ENCODE data around the gene CUL1.

CUL1 gene

GRCh38 chr7:148772297-148773089, 73.8 kb downstream of the CUL1 start:
- DNase-seq, result peak; percentile 33 to 46

DNA sequence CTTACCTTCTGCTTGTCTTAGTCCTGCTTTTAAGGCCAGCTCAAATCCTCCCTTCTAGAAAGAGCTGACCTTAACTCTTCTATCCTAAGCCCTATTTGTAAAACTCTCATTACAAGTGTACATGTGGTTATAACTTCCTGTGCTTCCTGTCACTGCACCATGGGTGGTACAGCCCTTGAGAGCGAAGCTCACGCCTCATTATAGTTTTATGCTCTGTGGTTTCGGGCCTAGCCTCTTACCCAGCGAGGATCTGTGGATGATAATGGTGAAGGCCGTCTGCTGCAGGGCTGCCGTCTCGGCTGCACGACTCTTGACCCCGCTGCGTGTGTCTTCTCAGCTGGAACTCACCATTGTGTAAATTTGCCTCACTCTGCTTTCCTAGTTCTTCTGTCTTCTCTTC, 74.6 kb downstream of the CUL1 start:
- peak; percentile 17 to 24 for DNase-seq

- DNase-seq, result no peak
Observed at GRCh38 chr7:148774471-148774870, 75.8 kb downstream of the CUL1 start.

DNA sequence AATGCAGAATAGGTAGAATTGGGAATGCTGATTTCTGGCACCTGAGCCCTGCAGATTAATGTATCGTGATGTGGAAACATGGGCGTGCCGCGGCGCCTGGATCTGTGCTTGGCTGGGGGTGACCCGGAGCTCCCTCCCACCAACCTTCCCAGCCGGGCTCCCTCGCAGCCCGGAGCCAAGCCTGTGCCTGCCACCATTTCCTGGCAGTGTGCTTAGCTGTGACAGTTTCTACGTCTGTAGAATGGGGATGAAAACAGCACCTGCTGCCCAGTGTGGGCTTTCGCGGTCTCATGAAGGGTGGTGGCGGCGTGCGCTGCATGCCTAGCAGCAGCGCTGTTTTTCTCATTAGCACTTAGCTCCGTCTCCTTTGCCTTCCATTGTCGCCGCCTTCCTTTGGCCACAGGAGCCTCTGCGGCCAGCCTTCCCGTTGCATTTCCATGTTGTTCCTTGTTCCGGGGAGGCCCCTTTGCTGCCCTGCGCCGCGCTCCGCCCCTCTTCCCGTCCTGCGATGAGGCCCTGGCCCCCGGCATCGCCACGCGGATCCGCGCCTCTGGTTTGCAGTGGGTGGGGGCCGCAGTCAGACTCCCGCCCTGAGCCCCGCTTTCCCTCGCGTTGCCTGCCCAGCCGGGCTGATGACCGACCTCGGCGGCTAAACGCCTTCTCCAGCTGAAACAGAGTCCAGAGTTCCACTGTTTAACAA, 84.2 kb downstream of the CUL1 start:
- no peak for DNase-seq

- DNase-seq, result no peak
Observed at GRCh38 chr7:148783801-148784527, 85.3 kb downstream of the CUL1 start.

DNA sequence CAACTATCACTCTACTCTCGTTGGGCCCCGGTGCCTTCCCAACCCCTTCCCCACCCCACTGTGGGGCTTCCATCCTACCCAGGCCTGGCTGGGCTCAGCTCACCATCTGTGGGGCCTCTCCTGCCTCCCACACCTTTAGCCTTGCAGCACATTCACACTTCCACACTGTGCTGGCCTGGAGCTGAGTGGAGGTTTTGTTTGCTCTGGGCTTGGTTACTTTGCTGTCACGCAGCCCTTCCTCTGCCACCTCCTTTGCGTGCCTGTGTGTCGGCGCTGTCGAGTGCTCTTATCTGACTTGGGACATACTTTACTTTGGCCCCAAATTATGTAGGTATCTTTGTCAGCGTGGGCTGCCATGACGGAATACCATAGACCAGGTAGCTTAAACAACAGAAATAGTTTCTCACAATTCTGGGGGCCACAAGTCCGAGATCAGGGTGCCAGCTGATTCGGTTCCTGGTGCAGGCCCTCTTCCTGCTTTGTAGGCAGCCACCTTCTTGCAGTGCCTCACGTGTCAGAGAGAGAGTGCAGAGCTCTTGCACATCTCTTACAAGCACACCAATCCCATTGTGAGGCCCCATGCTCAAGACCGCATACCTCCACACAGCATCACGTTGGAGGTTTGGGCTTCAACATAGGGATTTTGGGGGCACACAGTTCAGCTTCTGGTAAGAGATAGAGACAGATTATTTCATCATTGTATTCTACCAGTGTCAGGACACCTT, 89.0 kb downstream of the CUL1 start:
- DNase-seq, result no peak

DNA sequence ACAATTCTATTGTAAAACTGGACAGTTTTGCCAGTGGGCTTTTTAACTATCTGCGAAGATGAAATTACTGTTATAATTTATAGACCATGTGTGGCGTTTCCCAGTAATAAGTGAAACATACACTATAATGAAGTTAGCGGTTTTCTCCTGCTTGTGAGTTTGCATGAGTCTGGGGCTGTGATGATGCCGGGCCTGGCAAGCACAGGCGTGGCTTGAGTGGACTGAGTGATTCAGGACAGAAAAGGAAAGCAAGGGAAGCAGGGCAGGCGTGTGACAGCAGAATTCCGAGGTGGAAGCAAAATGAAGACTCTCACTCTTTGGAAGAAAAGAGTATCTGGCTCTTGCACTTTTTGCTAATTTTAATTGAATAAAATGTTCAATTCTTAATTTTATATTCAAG, 90.5 kb downstream of the CUL1 start:
- no peak for DNase-seq

GRCh38 chr7:148790131-148790726, 91.5 kb downstream of the CUL1 start:
- DNase-seq, result no peak

GRCh38 chr7:148790850-148791249, 92.1 kb downstream of the CUL1 start:
- DNase-seq, result no peak

GRCh38 chr7:148791546-148791945, 92.8 kb downstream of the CUL1 start:
- no peak for DNase-seq

DNA sequence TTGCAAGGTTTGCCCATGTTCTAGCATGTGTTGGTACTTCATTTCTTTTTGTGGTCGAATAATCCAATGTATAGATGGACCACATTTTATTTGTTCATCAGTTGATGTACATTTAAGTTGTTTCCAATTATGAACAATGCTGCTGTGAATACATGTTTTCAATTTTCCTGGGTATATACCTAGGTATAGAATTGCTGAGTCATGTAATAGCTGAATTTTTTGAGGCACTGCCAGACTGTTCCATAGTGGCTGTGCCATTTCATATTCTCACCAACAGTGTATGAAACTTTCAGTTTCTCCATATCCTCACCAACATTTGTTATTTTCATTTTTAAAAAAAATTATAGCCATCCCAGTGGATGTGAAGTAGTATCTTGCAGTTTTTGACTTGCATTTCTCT, 94.9 kb downstream of the CUL1 start:
- no peak for DNase-seq

DNA sequence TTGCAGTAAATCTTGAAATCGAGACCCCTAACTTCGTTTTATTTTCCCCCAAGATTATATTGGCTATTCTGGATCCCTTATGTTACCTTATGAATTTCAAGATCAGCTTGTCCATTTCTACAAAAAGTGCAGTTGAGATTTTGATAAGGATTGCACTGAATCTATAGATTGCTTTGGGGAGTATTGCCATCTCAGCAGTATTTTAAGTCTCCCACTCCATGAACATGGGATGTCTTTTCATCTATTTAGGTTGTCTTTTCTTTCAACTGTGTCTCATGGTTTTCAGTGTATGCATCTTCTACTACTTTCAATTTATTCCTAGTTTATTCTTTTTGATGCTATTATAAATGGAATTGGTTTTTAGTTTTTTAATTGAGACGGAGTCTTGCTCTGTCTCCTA, 95.8 kb downstream of the CUL1 start:
- no peak for DNase-seq

DNA sequence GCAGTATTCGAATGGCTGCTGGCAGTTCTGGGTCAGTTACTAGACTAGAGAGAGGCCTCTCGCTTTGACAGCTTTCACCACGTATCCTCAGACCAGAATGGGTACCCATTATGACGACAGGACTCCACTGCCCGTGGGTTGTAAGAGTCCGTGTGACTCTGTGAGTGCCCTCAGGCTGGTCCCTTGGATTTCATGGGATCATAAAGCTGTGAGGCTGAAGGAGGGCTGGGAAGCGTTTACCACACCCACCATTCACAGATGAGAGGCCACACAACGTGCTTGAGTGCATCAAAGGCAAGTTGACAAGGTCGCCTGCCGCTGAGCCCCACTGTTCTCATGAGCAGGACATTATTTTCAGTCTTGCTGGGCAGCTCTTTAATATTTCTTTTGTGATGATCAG, 98.1 kb downstream of the CUL1 start:
- no peak for DNase-seq

- no peak for DNase-seq
Observed at GRCh38 chr7:148799893-148800555, 101.3 kb downstream of the CUL1 start.

GRCh38 chr7:148800677-148801076, 102.0 kb downstream of the CUL1 start:
- DNase-seq, result no peak

DNA sequence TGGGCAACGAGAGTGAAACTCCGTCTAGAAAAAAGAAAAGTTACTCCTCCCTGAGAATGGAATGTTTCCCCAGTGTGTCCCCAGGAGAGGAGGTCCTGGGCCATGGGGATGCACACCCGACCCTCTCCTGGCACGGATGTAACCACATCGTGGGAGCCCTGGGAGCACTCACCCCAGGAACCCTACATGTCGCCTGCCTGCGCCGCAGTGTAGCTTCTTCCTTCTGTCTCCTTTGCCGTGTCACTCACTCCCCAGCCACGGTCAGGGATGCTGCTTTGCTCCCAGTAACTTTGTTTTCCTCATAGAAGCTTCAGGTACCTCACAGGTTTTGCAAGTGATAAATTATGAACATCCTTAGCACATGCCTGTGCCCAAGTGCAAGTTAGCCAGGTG, 103.4 kb downstream of the CUL1 start:
- DNase-seq, result no peak

DNA sequence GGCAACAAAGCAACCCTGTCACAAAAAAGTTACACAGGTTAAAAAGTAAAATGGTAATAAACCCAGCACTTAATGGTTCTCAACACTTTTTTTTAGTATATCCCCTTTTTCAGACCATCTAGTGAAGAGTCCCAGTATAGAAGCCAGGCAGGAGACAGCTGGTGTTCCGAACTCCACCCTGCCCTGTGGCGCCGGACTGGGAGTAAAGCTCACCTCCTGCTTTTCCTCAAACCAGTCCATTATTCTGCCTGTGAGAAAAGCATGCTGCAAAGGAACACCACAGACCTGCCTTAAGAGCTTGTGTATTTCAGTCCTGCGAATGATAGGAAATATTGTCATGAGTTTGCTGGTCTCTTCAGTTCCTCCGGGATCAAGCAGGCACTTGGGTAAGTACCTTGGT, 104.4 kb downstream of the CUL1 start:
- DNase-seq, result no peak

- no peak for DNase-seq
Observed at GRCh38 chr7:148804343-148805235, 105.9 kb downstream of the CUL1 start.

GRCh38 chr7:148806187-148806586, 107.5 kb downstream of the CUL1 start:
- DNase-seq, result no peak

GRCh38 chr7:148807436-148807835, 108.7 kb downstream of the CUL1 start:
- no peak for DNase-seq

DNA sequence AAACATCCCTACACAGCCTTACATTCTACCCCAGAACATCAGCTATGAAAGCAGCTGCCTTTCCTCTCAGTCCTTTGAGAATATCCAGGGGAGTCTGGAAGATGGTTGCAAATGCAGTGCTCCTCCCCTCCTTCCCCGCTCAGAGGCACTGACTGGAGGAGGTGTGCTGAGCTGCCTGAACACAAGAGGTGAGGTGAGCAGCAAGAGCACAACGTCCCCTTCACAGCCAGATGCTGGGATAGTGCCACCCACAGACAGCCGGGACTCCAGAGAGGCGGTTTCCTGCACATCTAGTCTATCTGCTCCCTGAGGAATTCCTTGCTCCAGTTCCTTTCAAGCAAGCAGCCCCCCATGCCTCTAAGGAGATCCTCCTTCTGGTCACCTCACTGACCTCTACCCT, 111.2 kb downstream of the CUL1 start:
- no peak for DNase-seq

Data from stimulated activated CD4-positive, alpha-beta T cell treated with anti-CD3 and anti-CD28 coated beads, Interleukin-2, amount 100 ng/mL, for 24 hours (primary cell).